SK-N-SH (cell line): Measurements from ENCODE around the gene CTAGE9. TPM values are rescaled to one million over a fixed set of nuclear protein-coding genes. Genes with fewer than 3 reads are reported as not detected.

ENCODE experiments used
- CTCF ChIA-PET: fragments of 300-600, 350-600 bp; formaldehyde crosslinking; extraction: SDS; loops from one replicate; lab custom pipeline; 2021; lab: Yijun Ruan, JAX
- POLR2A ChIA-PET: fragments of 350-600 bp; sonication (Branson Sonifier 250); formaldehyde crosslinking; extraction: SDS; loops from one replicate; lab custom pipeline; 2020; ENCODE audit warnings: antibody characterized with exemption, inconsistent platforms; lab: Yijun Ruan, JAX
- DNase-seq: peaks from one replicate; pipeline ENCODE4 v3.0.0; 2012
- H2AFZ ChIP-seq: fragments of 200-600 bp; sonication (generic); 2 replicates; pipeline ENCODE4 v1.8.1; 2016; ENCODE audit warnings: antibody characterized with exemption, mild to moderate bottlenecking, low read depth
- H3F3A ChIP-seq: fragments of 200-600 bp; sonication (generic); replicated peaks from 2 replicates; pipeline ENCODE3; 2016; ENCODE audit warnings: antibody characterized with exemption, mild to moderate bottlenecking; ENCODE audit not compliant: insufficient read depth
- H3K27ac ChIP-seq, 2 experiments: fragments of 200-500 bp in 1 of 2; fragments of 200-600 bp in 1 of 2; sonication (Bioruptor generic) in 1 of 2; sonication (generic), shearing (Covaris generic) in 1 of 2; 2 replicates each; pipeline versions ENCODE4 v1.5.1 to v1.6.1; 2014 to 2016; ENCODE audit warnings: low read depth in 2 of 2, inconsistent platforms in 1 of 2, low read length in 1 of 2, mild to moderate bottlenecking in 1 of 2, mixed read lengths in 1 of 2
- H3K27me3 ChIP-seq: fragments of 200-600 bp; sonication (generic), shearing (Covaris generic); 2 replicates; pipeline ENCODE4 v1.6.1; 2016; ENCODE audit warnings: mixed run types; ENCODE audit not compliant: insufficient read depth
- H3K36me3 ChIP-seq, 2 experiments: fragments of 200-500 bp in 1 of 2; fragments of 200-600 bp in 1 of 2; sonication (Bioruptor generic) in 1 of 2; sonication (generic) in 1 of 2; replicated peaks in 1 of 2; 2 replicates each; pipeline versions ENCODE3 to v1.5.1; 2014 to 2016; ENCODE audit warnings: low read length in 1 of 2, mild to moderate bottlenecking in 1 of 2; ENCODE audit not compliant: insufficient read depth in 2 of 2, control insufficient read depth in 1 of 2
- H3K4me1 ChIP-seq, 2 experiments: fragments of 200-500 bp in 1 of 2; fragments of 200-600 bp in 1 of 2; sonication (Bioruptor generic) in 1 of 2; sonication (generic), shearing (Covaris generic) in 1 of 2; 2 replicates each; pipeline versions ENCODE4 v1.5.1 to v1.6.1; 2014 to 2016; ENCODE audit warnings: low read depth in 1 of 2, low read length in 1 of 2, mixed run types in 1 of 2; ENCODE audit not compliant: insufficient read depth in 2 of 2, control insufficient read depth in 1 of 2
- H3K4me2 ChIP-seq: fragments of 200-600 bp; sonication (generic), shearing (Covaris generic); 2 replicates; pipeline ENCODE4 v1.6.1; 2017; ENCODE audit warnings: mixed run types
- H3K4me3 ChIP-seq, 2 experiments: fragments of 200-500 bp in 1 of 2; fragments of 200-600 bp in 1 of 2; sonication (Bioruptor generic) in 1 of 2; sonication (generic), shearing (Covaris generic) in 1 of 2; 2 replicates each; pipeline versions ENCODE4 v1.5.1 to v1.8.1; 2014 to 2016; ENCODE audit warnings: low read depth in 2 of 2, inconsistent platforms in 1 of 2, low read length in 1 of 2, mild to moderate bottlenecking in 1 of 2, mixed read lengths in 1 of 2, moderate library complexity in 1 of 2
- H3K79me2 ChIP-seq: fragments of 200-600 bp; sonication (generic); 2 replicates; pipeline ENCODE4 v1.8.1; 2017; ENCODE audit warnings: mild to moderate bottlenecking; ENCODE audit not compliant: insufficient read depth
- H3K9ac ChIP-seq: fragments of 200-600 bp; sonication (generic); 2 replicates; pipeline ENCODE4 v1.6.1; 2017; ENCODE audit warnings: mixed run types
- H3K9me2 ChIP-seq: fragments of 200-600 bp; sonication (generic); 2 replicates; pipeline ENCODE4 v1.6.1; 2017; ENCODE audit warnings: mixed run types
- H3K9me3 ChIP-seq: fragments of 200-600 bp; sonication (generic); 2 replicates; pipeline ENCODE4 v1.6.1; 2017; ENCODE audit warnings: mixed run types, mild to moderate bottlenecking, moderate library complexity
- H4K20me1 ChIP-seq: fragments of 200-600 bp; sonication (generic); 2 replicates; pipeline ENCODE4 v1.6.1; 2017; ENCODE audit warnings: mild to moderate bottlenecking, mixed run types; ENCODE audit not compliant: insufficient read depth
- EP300 ChIP-seq, 2 experiments: IDR thresholded peaks; 2 replicates each; pipeline versions ENCODE4 v1.4.0 to v1.6.1; 2012; ENCODE audit warnings: borderline replicate concordance in 1 of 2, low read depth in 1 of 2, low read length in 1 of 2
- EZH2phosphoT487 ChIP-seq: fragments of 200-600 bp; sonication (generic); IDR thresholded peaks from 2 replicates; pipeline ENCODE4 v1.6.1; 2017; ENCODE audit warnings: low read depth, mixed run types, mild to moderate bottlenecking, antibody characterized with exemption, moderate library complexity, borderline replicate concordance
- FOXJ3 ChIP-seq: sonication (generic); formaldehyde crosslinking; IDR thresholded peaks from 2 replicates; pipeline ENCODE4 v1.5.1; 2020; ENCODE audit warnings: mild to moderate bottlenecking, missing genetic modification reagents
- FOXM1 ChIP-seq: IDR thresholded peaks from 2 replicates; pipeline ENCODE4 v1.4.0; 2012; ENCODE audit warnings: low read depth, mild to moderate bottlenecking
- GABPA ChIP-seq: IDR thresholded peaks from 2 replicates; pipeline ENCODE4 v1.4.0; 2012; ENCODE audit warnings: low read depth, mild to moderate bottlenecking
- JUND ChIP-seq: IDR thresholded peaks from 2 replicates; pipeline ENCODE4 v1.4.0; 2012
- MXI1 ChIP-seq: IDR thresholded peaks from 2 replicates; pipeline ENCODE4 v1.6.1; 2012; ENCODE audit warnings: mild to moderate bottlenecking, low read depth, low read length, improper control_type of control experiment
- NFIC ChIP-seq: IDR thresholded peaks from 2 replicates; pipeline ENCODE4 v1.4.0; 2012; ENCODE audit warnings: borderline replicate concordance
- NRF1 ChIP-seq: IDR thresholded peaks from 2 replicates; pipeline ENCODE4 v1.6.1; 2012; ENCODE audit warnings: low read depth, mild to moderate bottlenecking, low read length
- POLR2AphosphoS5 ChIP-seq: IDR thresholded peaks from 2 replicates; pipeline ENCODE4 v1.6.1; 2012; ENCODE audit warnings: low read depth, low read length
- RAD21 ChIP-seq: IDR thresholded peaks from 2 replicates; pipeline ENCODE4 v1.6.1; 2012; ENCODE audit warnings: mild to moderate bottlenecking, low read length
- RCOR1 ChIP-seq: fragments of 150-350 bp; IDR thresholded peaks from 2 replicates; pipeline ENCODE4 v1.6.1; 2017; ENCODE audit warnings: antibody characterized with exemption, low read length
- RXRA ChIP-seq: IDR thresholded peaks from 2 replicates; pipeline ENCODE4 v1.4.0; 2012; ENCODE audit warnings: low read depth, mild to moderate bottlenecking, borderline replicate concordance
- SMC3 ChIP-seq: IDR thresholded peaks from 2 replicates; pipeline ENCODE4 v1.6.1; 2012; ENCODE audit warnings: low read depth, low read length, improper control_type of control experiment
- TEAD4 ChIP-seq: IDR thresholded peaks from 2 replicates; pipeline ENCODE4 v1.4.0; 2012; ENCODE audit warnings: mild to moderate bottlenecking, borderline replicate concordance; ENCODE audit not compliant: insufficient read depth
- USF1 ChIP-seq: IDR thresholded peaks from 2 replicates; pipeline ENCODE4 v1.4.0; 2012; ENCODE audit warnings: low read depth, borderline replicate concordance
- USF2 ChIP-seq: fragments of 150-350 bp; IDR thresholded peaks from 2 replicates; pipeline ENCODE4 v1.6.1; 2017; ENCODE audit warnings: antibody characterized with exemption, low read length, low read depth, borderline replicate concordance
- ZBTB33 ChIP-seq: IDR thresholded peaks from 2 replicates; pipeline ENCODE4 v1.4.0; 2012; ENCODE audit warnings: low read depth, borderline replicate concordance
- WGBS: methylation state at CpG from one replicate; pipeline ENCODE4 v1.1.6; 2017; ENCODE audit warnings: low lambda C conversion rate; 5-methylcytosine and 5-hydroxymethylcytosine counted together
- polyA plus RNA-seq, 3 experiments: library from polyadenylated mRNA; depleted of rRNA; stranded (reverse); fragments of >200 nt; gene quantifications; 2 replicates each; pipeline ENCODE4 v1.2.3, GENCODE V29; 2012

CTAGE9 gene
- polyA plus RNA-seq, 1 of the 3 experiments (the other 2 are of a cell fraction): not detected

GRCh38 chr6:131754715-131755567 lies 44.1 kb upstream of the CTAGE9 start:
- H3K27ac ChIP-seq: no peak overlapping the region
- POLR2A ChIA-PET: no interaction called here
- no peak overlapping the region for H3K4me2 ChIP-seq

More at GRCh38 chr6:131754715-131755567, 44.1 kb upstream of the CTAGE9 start:
- no peak for DNase-seq
- H3K9me2 ChIP-seq: no peaks in the 10 kb centered on the region
- H3K9me3 ChIP-seq: 0 out of 2 replicates have a peak, but pooled peaks cover 4% of the 10 kb centered on the region
- TF ChIP-seq EP300 (IDR thresholded peaks at IDR 0.05; ENCODE audit: borderline replicate concordance in 1 of 2, low read depth in 1 of 2, low read length in 1 of 2) (no peak), POLR2AphosphoS5 (no peak), USF1 (no peak), FOXJ3 (CRISPR knock-in tag) (no peak), USF2 (no peak), JUND (no peak), NRF1 (no peak), SMC3 (no peak), RCOR1 (no peak), MXI1 (no peak), GABPA (no peak), FOXM1 (no peak), ZBTB33 (no peak), TEAD4 (no peak), EZH2phosphoT487 (no peak), NFIC (no peak), RAD21 (no peak), RXRA (no peak)
- CTCF ChIA-PET: no interaction called here
- no peak overlapping the region for H2AFZ ChIP-seq
- H3K9ac ChIP-seq: no peak overlapping the region
- no peak overlapping the region for H3K4me3 ChIP-seq
- H3K4me1 ChIP-seq: no peaks in the 10 kb centered on the region
- 4% methylated on average over 9 of the region's 9 CpGs for WGBS
- no peaks in the 10 kb centered on the region for H3K79me2 ChIP-seq
- no peaks in the 10 kb centered on the region for H4K20me1 ChIP-seq
- no peaks in the 10 kb centered on the region for H3F3A ChIP-seq
- no peaks in the 10 kb centered on the region for H3K36me3 ChIP-seq
- H3K27me3 ChIP-seq: peaks cover 10% of the 10 kb centered on the region
